Activated CD8-positive, alpha-beta memory T cell treated with anti-CD3 and anti-CD28 coated beads for 48 hours (primary cell): ENCODE results near the gene ZNF750.

Experiments
- DNase-seq, 3 experiments: peaks; one replicate each; pipeline ENCODE4 v3.0.0-alpha.2; 2020; ENCODE audit warnings: low read depth in 2 of 3, low spot score in 2 of 3

ZNF750 gene

GRCh38 chr17:82836823-82837357 lies 2.9 kb downstream of the ZNF750 start:
- DNase-seq, result no peak

- no peak for DNase-seq
Measured at GRCh38 chr17:82835766-82836512, 3.9 kb downstream of the ZNF750 start.

- DNase-seq, result no peak
Measured at GRCh38 chr17:82835122-82835521, 4.7 kb downstream of the ZNF750 start.

- no peak for DNase-seq
Measured at GRCh38 chr17:82832881-82833475, 6.8 kb downstream of the ZNF750 start.

- no peak for DNase-seq
Measured at GRCh38 chr17:82832411-82832810, 7.4 kb downstream of the ZNF750 start.

- no peak for DNase-seq
Measured at GRCh38 chr17:82831818-82832200, 8.0 kb downstream of the ZNF750 start.

GRCh38 chr17:82831041-82831817 lies 8.6 kb downstream of the ZNF750 start:
- DNase-seq, result no peak

- no peak for DNase-seq
Measured at GRCh38 chr17:82830249-82830661, 9.6 kb downstream of the ZNF750 start.

GRCh38 chr17:82828875-82829487 lies 10.8 kb downstream of the ZNF750 start:
- DNase-seq, result no peak

GRCh38 chr17:82826956-82827355 lies 12.9 kb downstream of the ZNF750 start:
- no peak for DNase-seq

- DNase-seq, result no peak
Measured at GRCh38 chr17:82826211-82826610, 13.6 kb downstream of the ZNF750 start.

- no peak for DNase-seq
Measured at GRCh38 chr17:82825540-82826124, 14.2 kb downstream of the ZNF750 start.

- no peak for DNase-seq
Measured at GRCh38 chr17:82823004-82823403, 16.8 kb downstream of the ZNF750 start.

GRCh38 chr17:82822281-82822680 lies 17.5 kb downstream of the ZNF750 start:
- no peak for DNase-seq

- DNase-seq, result no peak
Measured at GRCh38 chr17:82821554-82821953, 18.3 kb downstream of the ZNF750 start.

- no peak for DNase-seq
Measured at GRCh38 chr17:82820278-82821251, 19.3 kb downstream of the ZNF750 start.

GRCh38 chr17:82817947-82818346 lies 21.9 kb downstream of the ZNF750 start:
- no peak for DNase-seq

- DNase-seq, result no peak
Measured at GRCh38 chr17:82816358-82816757, 23.5 kb downstream of the ZNF750 start.

- DNase-seq, result no peak
Measured at GRCh38 chr17:82815790-82816305, 24.0 kb downstream of the ZNF750 start.

- no peak for DNase-seq
Measured at GRCh38 chr17:82815354-82815753, 24.5 kb downstream of the ZNF750 start.
